HG02884 (cell line): Measurements from ENCODE around the gene TTC7B.
"Not testable (repeated sequence)": the region's sequence is repeated elsewhere in the genome, so short reads cannot be mapped to it uniquely, and the experiment has no call there.

Source experiments
- ATAC-seq: cut with Tn5 transposase; IDR thresholded peaks from one replicate; pipeline ENCODE4 v1.9.1; 2021; ENCODE audit warnings: mild to moderate bottlenecking, moderate library complexity; ENCODE audit not compliant: unreplicated experiment

Gene TTC7B

DNA sequence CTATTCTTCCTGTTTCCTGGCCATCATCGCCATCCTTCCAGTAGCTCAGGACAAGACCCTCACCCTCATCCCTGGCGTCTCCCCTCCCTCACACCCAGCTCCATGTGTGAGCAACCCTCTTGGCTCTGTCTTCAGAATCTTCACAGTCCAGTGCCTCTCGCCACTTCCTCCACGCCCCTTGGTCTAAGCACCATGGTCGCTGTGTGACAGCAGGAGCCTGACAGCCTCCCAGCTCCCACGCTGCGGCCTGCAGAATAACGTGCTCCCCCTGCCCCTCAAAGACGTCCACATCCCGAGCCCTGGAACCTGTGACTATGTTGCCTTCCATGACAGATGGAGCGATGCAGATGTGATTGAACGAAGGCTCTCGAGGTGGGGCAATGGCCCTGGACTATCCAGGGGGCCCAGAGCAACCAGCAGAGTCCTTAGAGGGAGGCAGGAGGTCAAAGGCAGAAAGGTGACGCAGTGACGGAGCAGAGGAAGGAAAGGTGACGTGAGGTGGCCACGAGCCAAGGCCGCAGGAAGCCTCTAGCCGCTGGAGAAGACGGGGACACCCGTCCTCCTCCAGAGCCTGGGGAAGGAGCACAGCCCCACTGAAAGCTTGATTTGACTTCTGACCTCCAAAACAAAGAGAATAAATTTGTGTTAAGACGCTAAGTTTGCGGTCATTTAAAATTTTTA is 279.6 kb downstream of the TTC7B start:
- no peak for ATAC-seq

DNA sequence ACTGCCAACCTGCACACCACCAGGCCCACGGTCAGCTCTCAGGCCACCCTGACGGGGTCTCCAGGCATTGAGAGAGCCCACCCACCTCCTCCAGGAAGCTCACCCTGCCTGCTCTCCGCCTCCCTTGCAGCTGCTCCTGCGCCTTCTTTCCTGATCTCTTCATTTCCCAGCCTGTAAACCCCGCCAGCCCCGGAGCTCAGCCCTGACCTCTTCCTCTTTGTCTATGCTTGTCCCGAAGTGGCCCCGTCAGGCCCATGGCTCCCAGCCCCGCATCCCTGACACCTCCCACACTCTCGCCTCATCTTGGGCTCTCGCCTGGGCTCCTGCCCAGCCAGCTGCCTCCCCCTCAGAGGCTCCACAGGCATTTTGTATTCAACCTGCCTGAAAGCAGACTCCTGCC is 280.1 kb downstream of the TTC7B start:
- no peak for ATAC-seq

GRCh38 chr14:90535556-90536090 is 280.6 kb downstream of the TTC7B start:
- no peak for ATAC-seq

DNA sequence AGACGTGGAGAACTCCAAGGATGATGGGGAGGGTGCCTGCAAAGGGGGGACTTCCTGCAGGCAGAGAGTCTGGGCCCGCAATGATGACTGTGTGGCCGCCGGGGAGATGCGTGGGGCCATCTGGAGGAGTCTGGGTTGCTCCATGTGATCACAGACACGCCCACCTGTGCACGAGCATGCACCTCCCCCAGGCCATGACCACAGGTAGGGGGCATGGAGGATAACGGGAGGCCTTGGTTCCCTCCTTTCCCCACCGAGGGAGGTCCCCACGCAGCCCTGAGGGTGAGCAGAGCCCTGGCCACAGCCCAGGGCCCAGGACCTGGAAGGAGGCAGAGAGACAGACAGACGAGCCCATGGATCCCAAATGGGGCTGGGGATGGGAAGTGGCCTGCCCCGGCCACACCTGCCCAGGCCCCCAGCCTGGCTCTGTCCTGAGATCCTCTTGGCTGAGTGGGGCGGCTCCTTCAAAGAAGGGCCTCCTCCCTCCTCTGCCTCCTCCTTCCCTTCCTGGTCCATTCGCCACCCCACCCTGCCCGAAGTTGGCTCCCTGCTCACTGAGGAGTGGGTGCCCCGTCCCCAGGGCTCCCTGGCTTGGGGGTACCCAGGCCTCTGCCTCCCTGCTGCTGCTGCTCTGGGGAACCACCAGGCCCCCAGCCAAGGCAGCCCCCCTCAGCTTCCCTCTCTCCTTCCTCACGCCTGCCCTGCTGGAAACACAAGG is 281.2 kb downstream of the TTC7B start:
- ATAC-seq, result no peak

- no peak for ATAC-seq
Measured at GRCh38 chr14:90534091-90534837, 282.0 kb downstream of the TTC7B start.

- no peak for ATAC-seq
Measured at GRCh38 chr14:90533591-90534021, 282.6 kb downstream of the TTC7B start.

DNA sequence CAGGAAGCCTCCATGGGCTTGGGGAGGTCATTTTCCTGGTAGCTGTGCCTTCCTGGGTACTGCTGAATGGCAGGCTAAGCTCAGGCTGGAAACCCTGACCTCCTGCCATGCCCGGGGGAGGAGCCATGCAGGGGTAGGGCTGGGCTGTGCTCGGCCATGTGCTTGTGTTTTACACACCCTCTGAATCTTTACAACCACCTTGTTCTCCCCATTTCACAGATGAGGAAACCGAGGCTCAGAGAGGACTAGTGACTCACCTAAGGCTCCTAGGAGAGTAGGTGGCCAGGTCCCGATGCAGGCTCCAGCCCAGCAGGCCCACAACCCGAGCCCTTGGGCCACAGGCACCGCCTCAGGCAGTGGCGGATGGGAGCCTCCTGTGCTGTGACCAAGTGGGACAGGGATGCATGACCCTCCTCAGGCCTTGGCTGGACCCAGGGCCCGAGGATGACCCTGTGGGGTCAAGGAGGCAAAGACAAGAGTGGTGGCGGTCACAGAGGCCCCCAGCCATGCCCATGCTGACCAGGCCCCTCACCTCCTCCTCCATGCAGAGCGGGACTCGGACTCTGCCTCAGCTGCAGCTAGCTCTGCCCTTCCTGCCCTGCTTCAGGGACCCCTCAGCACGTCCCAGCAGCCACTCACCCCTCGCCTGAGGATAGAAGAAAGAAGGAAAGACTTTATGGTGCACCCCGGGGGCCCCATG is 283.3 kb downstream of the TTC7B start:
- ATAC-seq, result no peak

GRCh38 chr14:90531497-90531896 is 284.7 kb downstream of the TTC7B start:
- no peak for ATAC-seq

DNA sequence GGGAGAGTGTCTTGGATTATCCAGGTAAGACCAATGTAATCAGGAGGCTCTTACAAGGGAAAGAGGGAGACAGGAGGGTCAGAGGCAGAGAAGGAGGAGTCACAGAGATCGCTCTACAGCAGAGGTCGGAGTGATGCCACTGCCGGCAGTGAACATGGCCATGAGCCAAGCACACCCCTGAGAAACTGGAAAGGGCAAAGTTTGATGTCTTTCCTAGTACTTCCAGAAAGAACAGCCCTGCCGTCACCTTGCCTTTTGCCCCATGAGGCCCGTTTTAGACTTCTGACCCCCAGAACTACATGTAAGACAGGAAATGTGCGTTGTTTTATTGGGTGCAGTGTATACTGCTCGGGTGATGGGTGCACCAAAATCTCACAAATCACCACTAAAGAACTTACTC is 285.7 kb downstream of the TTC7B start:
- no peak for ATAC-seq

DNA sequence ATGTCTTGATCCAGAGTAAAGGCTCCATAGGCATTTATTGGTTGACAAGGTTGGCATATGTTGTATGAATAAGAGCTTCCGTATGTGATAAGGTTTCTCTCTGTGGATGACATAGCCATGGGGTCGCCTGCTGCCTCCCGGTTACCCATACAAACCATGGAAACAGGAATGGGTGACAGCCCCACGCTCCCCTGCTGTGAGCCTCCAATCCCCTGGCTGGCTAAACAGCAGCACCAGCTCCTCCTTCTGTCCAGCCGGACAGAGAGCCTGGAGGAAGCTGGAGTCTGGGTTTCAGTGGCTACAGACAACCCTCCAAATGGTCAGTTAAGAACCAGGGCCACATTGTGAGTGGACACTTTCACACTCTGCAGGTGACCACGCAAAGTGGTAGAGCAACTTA is 288.3 kb downstream of the TTC7B start:
- ATAC-seq, result no peak

DNA sequence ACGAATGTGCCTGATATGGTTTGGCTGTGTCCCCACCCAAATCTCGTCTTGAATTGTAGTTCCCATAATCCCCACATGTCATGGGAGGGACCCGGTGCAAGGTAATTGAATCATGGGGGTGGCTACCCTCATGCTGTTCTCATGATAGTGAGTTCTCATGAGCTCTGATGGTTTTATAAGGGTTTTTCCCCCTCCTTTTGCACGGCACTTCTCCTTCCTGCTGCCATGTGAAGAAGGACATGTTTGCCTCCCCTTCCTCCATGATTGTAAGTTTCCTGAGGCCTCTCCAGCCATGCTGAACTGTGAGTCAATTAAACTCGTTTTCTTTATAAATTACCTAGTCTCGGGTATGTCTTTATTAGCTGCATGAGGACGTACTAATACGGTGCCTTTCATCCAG is 289.7 kb downstream of the TTC7B start:
- not testable (repeated sequence) for ATAC-seq

- ATAC-seq, result not testable (repeated sequence)
Measured at GRCh38 chr14:90525353-90526028, 290.7 kb downstream of the TTC7B start.

GRCh38 chr14:90523961-90524875 is 292.0 kb downstream of the TTC7B start:
- no peak for ATAC-seq

DNA sequence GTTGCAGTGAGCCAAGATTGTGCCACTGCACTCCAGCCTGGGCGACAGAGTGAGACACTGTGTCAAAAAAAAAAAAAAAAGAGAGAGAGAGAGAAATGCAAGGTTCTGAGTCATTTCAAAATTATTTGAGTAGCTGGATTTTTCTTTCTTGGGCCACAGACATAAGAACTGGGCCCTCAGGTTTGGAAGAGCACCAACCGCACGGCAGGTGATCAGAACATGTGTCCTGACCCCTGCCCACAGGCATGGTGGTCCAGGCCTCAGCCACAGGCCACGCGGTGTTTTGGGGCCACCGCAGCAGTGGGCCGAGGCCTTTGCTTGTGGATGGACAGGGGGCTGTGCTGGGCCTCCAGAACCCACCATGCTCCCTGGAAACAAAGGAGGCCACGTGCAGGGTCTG is 292.7 kb downstream of the TTC7B start:
- no peak for ATAC-seq

GRCh38 chr14:90522571-90523191 is 293.5 kb downstream of the TTC7B start:
- ATAC-seq, result no peak

DNA sequence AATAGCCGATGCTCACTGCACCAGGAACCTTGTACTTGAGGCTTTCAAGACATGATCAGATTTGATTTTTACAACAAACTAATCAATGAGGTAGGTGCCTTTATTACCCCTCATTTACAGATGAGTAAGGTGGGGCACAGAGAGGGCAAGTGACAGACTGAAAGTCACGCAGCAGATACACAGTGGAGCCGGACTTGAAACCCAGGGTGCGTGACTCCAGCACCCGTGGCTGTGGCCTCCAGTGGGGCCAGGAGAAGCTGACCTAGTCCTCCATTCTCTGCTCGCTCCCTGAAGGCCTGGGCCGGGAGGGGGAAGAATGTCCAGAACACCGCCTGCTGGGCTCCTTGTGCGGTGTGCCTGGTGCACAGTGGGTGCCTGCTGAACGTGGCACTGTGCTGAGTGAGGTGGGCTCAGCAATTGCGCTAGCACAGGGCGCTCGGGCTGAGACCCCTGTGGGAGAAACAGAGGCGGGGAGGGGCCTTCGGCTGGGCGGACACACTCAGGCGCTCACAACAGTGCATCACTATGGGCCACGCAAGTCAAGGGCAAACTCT is 294.2 kb downstream of the TTC7B start:
- no peak for ATAC-seq

DNA sequence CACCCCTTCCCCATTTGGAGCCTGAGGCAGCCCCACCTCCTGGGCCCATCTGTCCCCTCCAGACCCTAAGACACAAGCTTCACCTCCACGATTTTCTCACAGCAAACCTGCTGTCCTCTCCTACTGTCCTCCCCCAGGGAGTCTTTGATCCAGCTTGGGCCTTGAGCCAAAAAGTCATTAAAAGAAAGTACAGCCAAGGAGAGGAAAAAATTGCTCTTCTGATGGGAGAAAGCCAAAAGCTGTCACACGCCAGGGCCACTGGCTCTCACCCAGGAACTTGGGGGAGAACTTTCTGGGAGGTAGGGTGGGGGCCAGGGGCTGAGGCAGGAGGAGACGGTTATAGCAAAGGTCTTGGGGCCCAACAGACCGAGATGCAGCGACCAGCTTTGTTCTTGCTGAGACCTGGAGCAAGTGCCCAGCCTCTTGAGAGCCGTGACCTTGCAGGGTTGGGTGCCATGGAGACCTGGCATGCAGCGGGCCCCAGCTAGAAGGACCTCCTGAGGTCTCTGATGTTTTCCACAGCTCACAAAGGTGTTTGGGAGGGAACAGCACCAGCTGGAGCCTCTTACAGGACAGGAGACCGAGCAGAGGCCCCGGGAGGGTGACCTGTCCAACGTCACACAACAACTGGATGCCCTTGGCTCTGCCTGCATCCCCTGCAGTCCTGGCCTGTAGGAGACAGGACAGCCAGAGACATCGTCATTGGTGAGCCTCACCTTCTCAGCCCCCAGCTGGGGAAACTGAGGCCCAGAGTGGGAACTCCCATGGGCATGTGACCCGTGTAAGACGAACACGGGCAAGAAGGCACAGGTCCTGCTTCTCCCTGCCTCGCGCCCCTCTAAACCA is 294.9 kb downstream of the TTC7B start:
- ATAC-seq, result no peak

- ATAC-seq, result no peak
Measured at GRCh38 chr14:90520326-90520725, 295.9 kb downstream of the TTC7B start.
